T-helper 1 cell treated with Interleukin-12 subunit alpha and Interleukin-12 subunit beta and Interleukin-4 antibody, amounts not matched to agents 30 μg/mL and 1 μg/mL, for 36 hours (primary cell): Measurements from ENCODE around the gene SSR2.

Source experiments
- H3K27ac Mint-ChIP-seq: one replicate; pipeline ENCODE4 v1.8.0; 2021; ENCODE audit warnings: mild to moderate bottlenecking, mixed read lengths
- H3K27me3 Mint-ChIP-seq: one replicate; pipeline ENCODE4 v1.8.0; 2021; ENCODE audit warnings: low read depth, mixed read lengths
- H3K36me3 Mint-ChIP-seq: one replicate; pipeline ENCODE4 v1.8.0; 2021; ENCODE audit warnings: low read depth, mixed read lengths
- H3K4me1 Mint-ChIP-seq: one replicate; pipeline ENCODE4 v1.8.0; 2021; ENCODE audit warnings: low read depth, mixed read lengths
- H3K4me3 Mint-ChIP-seq: one replicate; pipeline ENCODE4 v1.8.0; 2021; ENCODE audit warnings: mild to moderate bottlenecking, moderate library complexity, mixed read lengths
- H3K9me3 Mint-ChIP-seq: one replicate; pipeline ENCODE4 v1.8.0; 2021; ENCODE audit warnings: mixed read lengths

The SSR2 gene

GRCh38 chr1:155976913-155977689 lies 43.6 kb downstream of the SSR2 start:
- Mint-ChIP-seq H3K27ac (peak overlapping the region; percentile 83), H3K27me3 (no peaks in the 10 kb centered on the region), H3K36me3 (peaks cover 36% of the 10 kb centered on the region), H3K9me3 (no peaks in the 10 kb centered on the region), H3K4me3 (peak overlapping the region; percentile 90), H3K4me1 (peaks cover 77% of the 10 kb centered on the region)

- peaks cover 36% of the 10 kb centered on the region for H3K36me3 Mint-ChIP-seq
- no peaks in the 10 kb centered on the region for H3K9me3 Mint-ChIP-seq
- H3K4me1 Mint-ChIP-seq = peaks cover 75% of the 10 kb centered on the region
- H3K4me3 Mint-ChIP-seq = peak overlapping the region; percentile 90
- H3K27ac Mint-ChIP-seq = peak overlapping the region; percentile 83
- H3K27me3 Mint-ChIP-seq = no peaks in the 10 kb centered on the region
Measured at GRCh38 chr1:155976062-155976912, 44.5 kb downstream of the SSR2 start.

GRCh38 chr1:155975375-155976061 lies 45.2 kb downstream of the SSR2 start:
- Mint-ChIP-seq H3K36me3 (peaks cover 34% of the 10 kb centered on the region), H3K27ac (peak overlapping the region; percentile 83), H3K4me1 (peaks cover 74% of the 10 kb centered on the region), H3K9me3 (no peaks in the 10 kb centered on the region), H3K27me3 (no peaks in the 10 kb centered on the region), H3K4me3 (peak overlapping the region; percentile 90)

- H3K9me3 Mint-ChIP-seq = no peaks in the 10 kb centered on the region
- H3K27ac Mint-ChIP-seq = peak overlapping the region; percentile 83
- no peaks in the 10 kb centered on the region for H3K27me3 Mint-ChIP-seq
- peaks cover 74% of the 10 kb centered on the region for H3K4me1 Mint-ChIP-seq
- peak overlapping the region; percentile 90 for H3K4me3 Mint-ChIP-seq
- peaks cover 35% of the 10 kb centered on the region for H3K36me3 Mint-ChIP-seq
Measured at GRCh38 chr1:155974208-155975115, 46.3 kb downstream of the SSR2 start.

GRCh38 chr1:155973723-155974122 lies 47.0 kb downstream of the SSR2 start:
- Mint-ChIP-seq H3K36me3 (peaks cover 41% of the 10 kb centered on the region), H3K27me3 (no peaks in the 10 kb centered on the region), H3K27ac (no peak overlapping the region), H3K9me3 (no peaks in the 10 kb centered on the region), H3K4me1 (peaks cover 79% of the 10 kb centered on the region), H3K4me3 (peak overlapping the region; percentile 40)

GRCh38 chr1:155971910-155972809 lies 48.6 kb downstream of the SSR2 start:
- peaks cover 92% of the 10 kb centered on the region for H3K4me1 Mint-ChIP-seq
- no peaks in the 10 kb centered on the region for H3K27me3 Mint-ChIP-seq
- peaks cover 47% of the 10 kb centered on the region for H3K36me3 Mint-ChIP-seq
- H3K27ac Mint-ChIP-seq = peak overlapping the region; percentile 47
- H3K9me3 Mint-ChIP-seq = no peaks in the 10 kb centered on the region
- H3K4me3 Mint-ChIP-seq = peak overlapping the region; percentile 40

GRCh38 chr1:155970531-155971167 lies 50.1 kb downstream of the SSR2 start:
- Mint-ChIP-seq H3K27me3 (no peaks in the 10 kb centered on the region), H3K27ac (peak overlapping the region; percentile 78), H3K4me1 (peaks cover 88% of the 10 kb centered on the region), H3K36me3 (peaks cover 47% of the 10 kb centered on the region), H3K9me3 (no peaks in the 10 kb centered on the region), H3K4me3 (peak overlapping the region; percentile 70)

GRCh38 chr1:155969377-155969791 lies 51.4 kb downstream of the SSR2 start:
- Mint-ChIP-seq H3K27ac (peak overlapping the region; percentile 78), H3K27me3 (no peaks in the 10 kb centered on the region), H3K36me3 (peaks cover 47% of the 10 kb centered on the region), H3K4me1 (peaks cover 75% of the 10 kb centered on the region), H3K4me3 (no peak overlapping the region), H3K9me3 (no peaks in the 10 kb centered on the region)

GRCh38 chr1:155968670-155969069 lies 52.1 kb downstream of the SSR2 start:
- Mint-ChIP-seq H3K27ac (peak overlapping the region; percentile 55), H3K9me3 (no peaks in the 10 kb centered on the region), H3K4me1 (peaks cover 72% of the 10 kb centered on the region), H3K27me3 (no peaks in the 10 kb centered on the region), H3K36me3 (peaks cover 47% of the 10 kb centered on the region), H3K4me3 (peak overlapping the region; percentile 69)

GRCh38 chr1:155968051-155968400 lies 52.7 kb downstream of the SSR2 start:
- no peaks in the 10 kb centered on the region for H3K27me3 Mint-ChIP-seq
- H3K4me3 Mint-ChIP-seq = peak overlapping the region; percentile 69
- H3K4me1 Mint-ChIP-seq = peaks cover 65% of the 10 kb centered on the region
- peak overlapping the region; percentile 89 for H3K27ac Mint-ChIP-seq
- H3K9me3 Mint-ChIP-seq = no peaks in the 10 kb centered on the region
- H3K36me3 Mint-ChIP-seq = peaks cover 45% of the 10 kb centered on the region

- Mint-ChIP-seq H3K4me3 (peak overlapping the region; percentile 69), H3K27ac (peak overlapping the region; percentile 89), H3K36me3 (peaks cover 45% of the 10 kb centered on the region), H3K4me1 (peaks cover 60% of the 10 kb centered on the region), H3K27me3 (no peaks in the 10 kb centered on the region), H3K9me3 (no peaks in the 10 kb centered on the region)
Measured at GRCh38 chr1:155967341-155968050, 53.3 kb downstream of the SSR2 start.

GRCh38 chr1:155966750-155967149 lies 54.0 kb downstream of the SSR2 start:
- Mint-ChIP-seq H3K27ac (peak overlapping the region; percentile 76), H3K9me3 (no peaks in the 10 kb centered on the region), H3K4me3 (peak overlapping the region; percentile 37), H3K4me1 (peaks cover 59% of the 10 kb centered on the region), H3K27me3 (no peaks in the 10 kb centered on the region), H3K36me3 (peaks cover 50% of the 10 kb centered on the region)
